ENCODE results near the gene RNF212B.

The RNF212B gene

DNA sequence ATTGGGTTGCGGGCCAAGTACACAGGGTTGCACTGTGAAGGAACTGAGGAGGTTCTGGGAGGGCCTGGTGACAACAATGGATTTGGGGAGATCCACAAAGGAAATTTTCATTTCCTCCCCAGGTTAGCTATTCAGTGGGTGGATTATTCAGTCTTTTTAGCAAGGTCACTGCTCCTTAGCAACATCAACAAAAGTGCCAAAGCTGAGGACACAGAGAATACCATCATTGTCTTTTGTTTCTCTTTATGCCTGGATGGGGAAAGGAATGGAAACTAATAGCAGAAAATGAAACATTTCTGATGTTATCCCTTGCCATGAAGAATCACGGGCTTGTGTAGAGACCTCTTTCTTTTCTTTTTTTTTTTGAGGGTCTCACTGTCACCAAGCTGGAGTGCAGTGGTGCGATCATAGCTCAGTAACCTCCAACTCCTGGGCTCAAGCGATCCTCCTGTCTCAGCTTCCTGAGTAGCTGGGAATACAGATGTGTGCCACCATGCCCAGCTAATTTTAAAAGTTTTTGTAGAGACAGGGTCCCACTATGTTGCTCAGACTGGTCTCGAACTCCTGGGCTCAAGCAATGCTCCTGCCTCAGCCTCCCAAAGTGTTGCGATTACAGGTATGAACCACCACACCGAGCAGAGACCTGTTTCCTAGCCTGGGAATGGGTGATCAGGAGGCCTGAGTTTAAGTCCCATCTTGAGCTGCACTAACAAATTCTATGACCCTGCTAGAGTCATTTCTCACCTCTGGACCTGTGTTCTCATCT, 58.5 kb downstream of the RNF212B start:
- no peak for DNase-seq (ENCODE audit: low read depth in 2 of 2)

DNA sequence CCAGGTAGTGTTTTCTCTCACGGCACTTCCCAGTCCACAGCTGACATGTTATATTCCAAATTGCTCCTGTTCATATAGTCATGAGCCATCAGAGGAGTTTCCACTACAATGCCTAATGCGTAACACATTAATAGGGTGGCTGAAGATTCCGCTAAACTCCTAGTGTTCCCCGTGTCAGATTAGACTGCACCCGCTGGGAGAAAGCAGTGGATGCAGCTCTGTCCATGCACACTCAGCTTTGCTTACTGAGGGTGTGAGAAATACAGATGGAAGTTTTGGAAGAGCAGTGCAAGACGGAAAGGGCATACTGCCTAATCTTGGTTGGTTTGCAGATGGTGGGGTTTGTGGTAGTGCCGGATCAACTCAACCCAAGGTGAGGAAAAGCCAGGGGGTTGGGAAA, 59.4 kb downstream of the RNF212B start:
- no peak for DNase-seq (ENCODE audit: low read depth in 2 of 2)

DNA sequence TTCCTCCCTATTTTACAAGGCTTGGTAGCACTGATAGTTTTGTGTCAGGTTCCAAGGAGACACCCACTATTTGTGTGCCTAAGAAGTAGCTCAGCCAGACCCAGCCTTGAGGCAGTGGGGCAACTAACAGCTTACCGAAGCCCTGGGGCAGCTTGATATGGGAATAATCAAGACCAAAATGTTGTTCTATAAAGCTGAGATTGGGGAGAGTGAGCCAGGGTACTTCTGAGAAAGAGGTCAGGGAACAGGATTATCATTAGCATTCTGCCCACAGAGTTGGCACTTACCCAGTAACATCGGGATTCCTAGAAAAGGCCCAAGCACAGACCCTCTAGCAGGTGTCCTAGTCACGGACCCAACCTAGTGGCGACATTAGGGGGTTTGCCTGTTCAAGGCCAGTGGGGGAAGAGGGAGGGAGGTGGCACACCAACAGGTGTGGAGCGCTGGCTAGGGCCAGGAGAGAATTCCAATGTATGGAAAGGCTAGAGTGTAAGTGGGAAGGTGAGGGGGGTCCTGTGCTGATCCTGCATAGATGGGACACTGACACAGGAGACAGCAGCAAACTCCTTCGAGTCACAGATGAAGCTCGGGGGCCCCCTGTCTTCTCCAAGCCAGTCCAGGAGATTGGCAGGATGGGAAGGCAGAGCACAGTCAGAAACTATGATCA, 60.0 kb downstream of the RNF212B start:
- no peak for DNase-seq (ENCODE audit: low read depth in 2 of 2)

DNA sequence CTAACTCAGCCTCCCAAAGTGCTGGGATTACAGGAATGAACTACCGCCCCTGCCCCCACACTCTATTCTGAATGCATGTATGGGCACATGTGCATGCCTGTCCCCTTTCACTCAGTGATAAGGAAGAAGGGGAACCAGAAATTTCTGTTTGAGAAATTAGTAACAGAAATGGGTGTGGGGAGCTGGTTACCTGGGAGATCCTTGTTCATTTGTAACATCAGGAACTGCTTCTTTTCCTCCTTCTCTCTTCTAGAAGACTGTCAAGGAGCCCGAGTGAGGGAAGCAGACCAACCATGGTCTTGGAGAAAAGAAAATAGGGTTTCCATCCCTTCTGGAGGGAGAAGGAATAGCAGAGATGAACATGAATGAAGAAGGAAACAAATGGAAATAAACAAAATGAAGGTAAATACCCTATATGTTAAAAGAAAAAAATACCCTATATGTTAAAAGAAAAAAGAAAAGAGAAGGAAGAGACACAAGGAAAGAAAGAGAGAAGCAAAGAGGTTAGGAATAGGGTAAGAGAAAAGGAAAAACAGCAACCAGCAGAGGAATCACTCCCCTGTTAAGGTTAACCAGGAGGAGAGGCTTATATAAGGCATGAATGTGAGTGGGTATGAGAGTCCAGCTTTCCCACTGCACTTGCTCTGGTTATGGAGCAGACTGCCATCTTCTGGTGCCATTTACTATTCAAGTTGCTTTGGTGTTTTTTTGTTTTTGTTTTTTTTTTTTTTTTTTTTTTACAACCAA, 61.6 kb downstream of the RNF212B start:
- no peak for DNase-seq (ENCODE audit: low read depth in 2 of 2)

DNA sequence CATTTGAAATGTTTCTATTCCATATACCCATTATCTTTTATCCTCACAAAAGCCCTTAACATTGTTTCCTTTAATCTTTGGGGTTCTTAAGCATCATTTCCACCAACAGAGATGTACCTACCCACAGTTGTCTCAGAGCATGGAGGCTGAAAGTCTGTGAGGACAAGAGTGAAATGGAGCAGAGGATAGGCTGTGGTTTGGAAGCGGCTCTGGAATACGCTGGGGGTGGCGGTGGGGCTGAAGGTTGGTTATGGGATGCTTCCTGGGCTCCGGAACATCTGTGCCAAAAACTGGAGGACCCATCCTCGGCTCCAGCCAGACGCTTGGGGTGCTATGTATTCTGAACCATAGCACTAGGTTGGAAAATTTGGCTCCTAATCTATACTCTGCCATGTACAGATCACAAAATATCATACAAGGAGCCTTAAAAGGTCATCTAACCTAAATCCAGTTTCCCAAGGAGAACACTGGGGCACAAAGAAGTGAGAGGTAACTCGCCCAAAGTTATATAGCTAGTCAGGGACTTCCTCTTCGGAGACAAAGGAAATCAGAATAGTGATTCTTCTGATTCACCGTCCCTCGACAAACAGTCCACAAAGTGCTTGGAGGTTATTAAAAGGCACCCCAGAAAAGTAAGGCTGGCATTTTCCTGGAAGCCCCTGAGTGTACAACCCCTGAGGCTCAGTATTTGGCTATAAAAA, 62.4 kb downstream of the RNF212B start:
- no peak for DNase-seq (ENCODE audit: low read depth in 2 of 2)

DNA sequence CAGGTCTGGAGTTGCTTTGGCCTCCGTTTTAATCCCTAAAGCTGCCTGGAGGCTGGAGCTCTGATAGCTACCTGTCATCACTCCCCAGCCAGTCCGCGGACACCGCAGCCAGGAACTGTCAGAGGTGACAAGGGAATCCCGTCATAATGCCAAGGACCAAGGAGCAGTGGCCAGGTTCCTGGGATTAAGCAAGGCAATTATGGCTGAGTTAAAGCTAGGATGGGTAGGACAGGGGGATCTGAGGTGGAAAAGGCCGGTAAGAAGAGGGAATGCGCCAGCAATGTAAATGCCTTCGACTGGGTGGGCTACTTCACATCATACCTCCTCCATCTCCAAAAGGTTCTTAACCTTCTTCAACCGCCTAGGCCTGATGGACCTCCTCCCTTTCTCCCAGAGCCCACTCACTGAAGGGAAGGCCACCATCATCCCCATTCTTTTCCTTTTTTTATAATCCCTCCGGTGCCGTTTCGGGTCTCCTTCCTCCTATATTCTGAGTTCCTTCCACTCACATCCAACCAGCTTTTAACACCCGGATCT, 63.0 kb downstream of the RNF212B start:
- no peak for DNase-seq (ENCODE audit: low read depth in 2 of 2)

DNA sequence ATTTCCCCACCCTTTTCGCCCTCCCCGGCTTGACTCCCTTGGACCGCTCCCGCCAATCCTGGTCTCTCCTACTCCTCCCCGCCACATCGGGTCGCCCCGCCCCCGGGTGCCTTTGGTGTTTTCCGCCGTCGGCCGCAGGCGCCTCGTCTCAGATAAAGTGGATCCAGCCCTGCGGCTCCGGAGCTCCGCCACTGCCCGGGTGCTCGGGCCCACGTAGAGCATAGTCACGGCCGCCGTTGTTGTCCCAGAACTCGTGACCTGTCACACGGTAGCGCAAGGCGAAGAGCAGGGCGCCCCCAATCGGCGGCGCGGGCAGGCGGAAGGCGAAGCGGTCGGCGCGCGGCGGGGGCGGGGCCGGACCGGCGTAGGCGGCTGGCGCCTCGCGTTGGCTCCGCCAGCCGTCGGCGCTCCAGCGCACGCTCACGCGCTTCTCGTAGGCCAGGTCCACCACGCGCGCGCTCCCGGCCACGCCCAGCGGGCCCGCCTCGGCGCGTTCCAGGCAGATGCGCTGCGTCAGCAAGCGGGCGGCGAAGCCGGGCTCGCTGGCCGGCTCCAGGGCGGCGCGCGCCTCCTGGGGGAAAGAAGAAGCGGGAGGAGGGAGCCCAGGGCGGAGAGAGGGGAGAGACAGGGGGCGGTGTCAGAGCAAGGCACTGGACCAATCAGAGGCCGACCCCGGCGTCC, 63.7 kb downstream of the RNF212B start:
- DNase-seq (ENCODE audit: low read depth in 2 of 2) = peak; percentile 94 to 95

DNA sequence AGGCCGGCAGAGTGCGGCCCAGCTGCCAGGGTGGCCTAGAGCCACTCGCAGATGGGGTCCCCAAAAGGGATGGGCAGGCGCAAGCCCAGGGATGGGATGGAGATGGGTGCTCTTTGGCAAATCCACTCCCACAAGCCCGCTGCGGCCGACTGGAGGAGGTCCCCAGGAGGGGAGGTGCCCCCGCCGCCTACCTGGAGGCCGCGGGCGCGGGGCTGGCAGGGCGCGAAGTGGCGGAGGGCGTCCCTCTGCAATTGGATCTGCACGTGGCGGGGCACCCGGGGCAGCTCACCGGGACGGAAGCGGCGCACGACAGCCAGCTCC, 64.2 kb downstream of the RNF212B start:
- no peak for DNase-seq (ENCODE audit: low read depth in 2 of 2)

DNA sequence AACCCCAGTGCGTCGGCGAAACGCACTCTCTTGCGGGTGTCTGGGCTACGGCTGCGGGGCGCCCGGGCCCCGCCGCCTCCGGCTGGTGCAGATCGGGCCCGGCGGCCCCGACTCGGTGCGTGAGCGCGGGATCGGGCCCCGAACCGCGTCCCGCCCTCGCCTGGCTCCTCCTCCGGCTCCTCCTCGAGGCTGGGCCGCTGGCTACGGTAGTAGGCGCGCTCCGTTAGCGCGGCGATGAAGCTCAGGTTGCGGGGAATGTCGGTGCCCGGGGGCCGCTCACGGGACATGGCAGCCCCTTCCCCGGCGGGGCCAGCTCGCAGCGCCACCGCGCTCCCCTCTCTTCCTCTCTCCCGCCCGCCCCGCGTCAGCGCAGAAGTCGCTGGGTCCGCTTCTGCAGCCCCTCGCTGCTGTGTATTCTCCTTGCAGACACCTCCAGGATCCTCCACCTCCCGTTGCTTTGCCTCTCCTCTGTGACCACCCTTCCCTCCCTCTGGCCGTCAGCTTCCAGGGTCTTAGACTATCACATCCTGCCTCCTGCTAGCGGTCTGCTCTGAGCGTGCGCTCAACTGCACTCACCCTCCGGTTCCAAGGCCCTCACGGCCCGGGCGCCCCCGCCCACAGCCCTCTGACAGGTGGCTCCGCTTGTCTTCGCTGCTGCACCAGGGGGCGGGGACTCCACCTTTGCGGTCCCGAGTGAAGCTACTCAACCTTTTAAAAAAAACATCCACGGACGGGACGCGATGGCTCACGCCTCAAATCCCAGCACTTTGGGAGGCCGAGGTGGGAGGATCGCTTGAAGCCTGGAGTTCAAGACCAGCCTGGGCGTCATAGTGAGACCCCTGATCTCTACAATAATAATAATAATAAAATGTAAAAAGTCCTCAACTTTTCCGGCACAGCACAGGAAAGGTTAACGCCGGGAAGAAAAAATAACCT, 64.8 kb downstream of the RNF212B start, which contains the start of gene PPP1R3E:
TSS of gene PPP1R3E (minus strand) at position 570 of the 936 bp plus-strand sequence. CDS start at position 287, 283 bp downstream.
- peak; percentile 79 to 89 for DNase-seq (ENCODE audit: low read depth in 2 of 2)

DNA sequence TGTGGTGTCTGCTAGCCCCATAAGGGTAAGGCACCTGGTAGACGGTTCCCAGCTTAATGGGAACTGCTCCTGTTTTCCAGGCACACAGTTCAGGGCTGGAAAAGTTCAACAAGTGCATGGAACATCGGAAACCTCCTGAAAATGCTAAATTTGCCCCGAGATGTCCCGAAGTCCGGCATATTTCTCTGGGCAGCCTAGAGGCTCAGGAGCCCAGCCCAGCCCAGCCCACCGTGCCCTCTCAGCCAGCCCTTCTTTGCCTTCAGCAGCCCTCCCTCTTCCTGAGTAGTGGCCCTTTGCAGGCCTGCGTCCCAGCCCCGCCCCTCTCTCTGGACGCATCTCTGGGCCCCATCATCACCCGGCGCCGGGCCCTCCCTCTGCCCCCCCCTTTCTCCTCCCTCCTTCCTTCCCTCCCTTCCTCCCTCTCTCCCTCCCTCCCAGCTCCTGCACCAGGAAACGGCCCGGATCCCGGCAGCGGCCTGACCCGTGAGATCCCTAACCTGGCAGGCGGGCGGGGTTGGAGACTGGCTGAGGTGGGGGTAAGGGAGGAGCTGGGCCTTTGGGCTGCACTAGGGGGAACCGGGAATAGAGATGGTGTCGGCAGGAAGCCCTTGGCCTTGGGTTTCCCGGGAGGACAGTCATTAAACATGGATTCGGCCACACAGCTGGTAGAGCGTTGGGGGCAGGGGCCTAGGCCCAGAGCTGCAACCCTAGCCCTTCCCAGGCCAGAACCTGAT, 68.8 kb downstream of the RNF212B start, which contains the start of gene BCL2L2:
TSS of gene BCL2L2 (plus strand) at position 422 of the 734 bp plus-strand sequence. CDS start 935 bp downstream, outside the sequence.
- DNase-seq (ENCODE audit: low read depth in 2 of 2) = no peak

DNA sequence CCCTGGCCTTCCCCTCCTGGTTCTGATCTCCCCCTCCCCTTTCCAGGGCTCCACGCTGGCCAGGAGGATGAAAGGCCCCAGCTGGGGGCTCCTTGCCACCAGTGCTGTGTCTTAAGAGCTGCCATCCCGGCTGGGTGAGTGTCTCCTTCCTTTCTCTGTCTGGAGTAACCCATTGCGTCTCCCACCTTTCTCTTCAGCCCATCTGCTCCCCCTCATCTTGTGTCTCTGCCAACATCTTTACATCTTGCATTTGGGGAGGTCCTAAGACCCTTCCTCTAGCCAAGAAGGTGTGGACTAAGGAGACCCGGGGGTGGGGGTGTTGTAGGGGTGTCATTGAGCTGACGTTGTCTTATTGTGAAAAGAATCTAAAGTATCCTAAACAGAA, 69.4 kb downstream of the RNF212B start:
- no peak for DNase-seq (ENCODE audit: low read depth in 2 of 2)

DNA sequence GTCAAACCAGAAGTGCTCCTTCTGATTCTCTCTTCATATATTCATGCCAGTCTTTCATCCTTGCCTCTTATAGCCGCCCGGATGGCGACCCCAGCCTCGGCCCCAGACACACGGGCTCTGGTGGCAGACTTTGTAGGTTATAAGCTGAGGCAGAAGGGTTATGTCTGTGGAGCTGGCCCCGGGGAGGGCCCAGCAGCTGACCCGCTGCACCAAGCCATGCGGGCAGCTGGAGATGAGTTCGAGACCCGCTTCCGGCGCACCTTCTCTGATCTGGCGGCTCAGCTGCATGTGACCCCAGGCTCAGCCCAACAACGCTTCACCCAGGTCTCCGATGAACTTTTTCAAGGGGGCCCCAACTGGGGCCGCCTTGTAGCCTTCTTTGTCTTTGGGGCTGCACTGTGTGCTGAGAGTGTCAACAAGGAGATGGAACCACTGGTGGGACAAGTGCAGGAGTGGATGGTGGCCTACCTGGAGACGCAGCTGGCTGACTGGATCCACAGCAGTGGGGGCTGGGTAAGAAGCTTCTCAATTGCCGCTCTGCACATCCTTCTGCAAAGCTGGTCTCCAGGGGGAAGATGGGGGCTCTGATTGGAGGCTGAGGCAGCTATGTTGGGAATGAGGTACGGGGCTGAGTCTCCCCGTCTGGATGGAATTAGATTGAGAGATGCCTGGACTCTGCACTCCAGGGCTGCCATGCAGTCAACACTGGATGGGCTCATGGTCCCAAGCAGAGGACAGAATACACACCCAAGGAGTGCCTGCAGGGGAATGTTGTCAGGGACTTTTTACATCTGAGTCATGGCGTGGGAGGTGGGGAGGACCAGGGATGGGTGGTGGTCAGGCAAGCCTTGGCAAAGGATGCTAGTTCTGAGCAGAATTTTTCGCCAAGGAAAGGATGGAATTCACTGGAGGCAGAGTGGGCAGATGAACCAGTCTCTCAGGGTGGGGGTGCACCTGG, 70.2 kb downstream of the RNF212B start:
- no peak for DNase-seq (ENCODE audit: low read depth in 2 of 2)

DNA sequence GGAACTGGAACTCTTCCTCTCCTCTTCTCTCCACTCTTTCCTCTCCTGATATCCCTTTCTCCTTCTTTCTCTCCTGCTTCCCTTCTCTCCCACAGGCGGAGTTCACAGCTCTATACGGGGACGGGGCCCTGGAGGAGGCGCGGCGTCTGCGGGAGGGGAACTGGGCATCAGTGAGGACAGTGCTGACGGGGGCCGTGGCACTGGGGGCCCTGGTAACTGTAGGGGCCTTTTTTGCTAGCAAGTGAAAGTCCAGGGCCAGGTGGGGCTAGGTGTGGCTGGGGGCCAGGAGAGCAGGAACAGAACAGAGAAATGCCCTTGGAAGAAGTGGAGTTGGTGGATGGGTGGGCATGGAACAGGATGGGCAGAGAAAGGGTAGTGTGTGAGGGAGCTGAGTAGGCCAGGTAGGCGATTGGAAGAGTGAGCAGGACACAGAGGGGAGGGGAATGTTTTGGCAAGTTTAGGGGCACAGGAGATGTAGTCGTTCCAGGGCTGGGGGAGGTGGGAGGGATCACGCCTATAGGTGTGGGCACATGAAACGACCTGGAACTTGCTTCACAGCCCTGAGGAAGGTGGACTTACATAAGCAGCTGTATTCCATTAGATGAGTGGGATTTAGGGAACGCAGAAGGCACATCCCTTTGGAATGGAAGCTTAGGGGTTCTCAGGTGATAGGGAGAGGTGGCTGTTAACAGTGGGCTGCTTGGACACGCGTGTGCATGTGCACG, 71.1 kb downstream of the RNF212B start:
- no peak for DNase-seq (ENCODE audit: low read depth in 2 of 2)

DNA sequence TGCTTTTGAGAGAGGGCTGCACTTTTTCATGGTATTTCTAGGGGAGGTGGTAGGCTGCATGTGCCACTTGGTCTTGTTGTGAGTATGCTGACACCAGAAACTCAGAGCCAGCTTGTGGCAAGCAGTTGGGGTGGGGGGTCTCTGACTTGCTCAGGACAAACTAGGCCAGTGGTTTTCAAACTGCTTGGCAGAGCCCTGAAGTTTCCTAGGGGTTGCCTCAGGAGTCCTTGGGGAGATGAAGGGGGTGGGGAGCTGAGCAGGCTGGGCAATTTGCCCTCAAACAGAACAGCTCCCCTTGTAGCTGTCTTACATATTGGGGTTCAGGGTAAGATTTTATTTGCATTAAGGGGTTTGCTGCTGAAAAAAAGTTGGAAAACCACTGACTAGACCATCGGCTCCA, 72.8 kb downstream of the RNF212B start:
- no peak for DNase-seq (ENCODE audit: low read depth in 2 of 2)

DNA sequence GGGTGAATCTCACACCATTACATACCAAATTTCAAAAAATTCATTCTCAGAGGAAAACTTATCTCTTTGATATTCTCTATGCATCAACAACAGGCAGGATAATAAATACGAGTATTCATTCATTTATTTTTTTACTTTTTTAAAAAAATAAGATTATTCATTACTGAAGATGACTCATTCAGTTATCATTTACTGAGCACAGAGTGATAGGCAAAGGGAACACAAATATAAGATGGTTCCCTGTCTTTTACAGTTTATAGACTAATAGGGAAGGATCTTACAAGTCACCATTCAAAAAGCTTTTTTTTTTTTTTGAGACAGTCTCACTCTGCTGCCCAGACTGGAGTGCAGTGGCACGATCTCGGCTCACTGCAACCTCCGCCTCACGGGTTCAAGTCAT, 78.6 kb downstream of the RNF212B start:
- no peak for DNase-seq (ENCODE audit: low read depth in 2 of 2)

DNA sequence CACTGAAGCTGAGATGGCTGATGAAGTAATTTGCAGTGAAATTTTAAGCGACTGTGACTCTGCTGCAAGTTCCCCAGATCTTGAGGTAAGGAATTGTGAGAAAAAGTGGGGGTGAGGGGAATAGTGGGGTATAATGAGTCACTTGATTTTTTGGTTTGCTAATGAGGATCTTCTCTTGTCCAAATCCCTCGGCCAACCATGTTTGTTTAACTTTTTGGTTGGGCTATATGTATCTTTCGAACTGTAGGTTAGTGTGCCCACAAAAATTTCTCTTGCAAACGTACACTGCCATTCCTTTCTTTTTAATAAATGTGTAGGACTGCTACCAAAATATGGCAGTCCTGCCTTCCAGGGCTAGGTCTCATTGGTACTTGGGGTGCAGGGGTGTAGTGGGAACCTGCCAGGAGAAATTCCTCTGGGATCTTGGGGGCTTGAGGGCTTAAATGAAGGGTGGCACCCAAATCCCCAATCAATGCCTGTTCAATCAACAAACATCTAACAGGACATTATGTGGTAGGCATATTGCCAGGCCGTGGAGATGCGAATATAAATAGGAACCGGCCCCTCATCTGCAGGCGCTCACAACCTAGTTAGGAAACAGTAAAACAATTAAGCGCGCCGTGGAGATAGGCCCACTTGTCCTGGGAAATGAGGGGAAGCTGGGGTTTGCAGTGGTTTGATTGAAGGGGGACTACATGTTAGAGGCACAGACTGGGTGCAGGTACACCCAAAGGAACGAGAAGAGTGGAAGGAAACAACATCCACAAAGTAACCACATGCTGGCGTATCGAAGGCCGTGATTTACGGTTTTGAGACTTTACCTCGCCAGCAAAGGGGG, 82.2 kb downstream of the RNF212B start:
- no peak for DNase-seq (ENCODE audit: low read depth in 2 of 2)
